ENCODE measurements around the gene IWS1. TPM values are rescaled to one million over a fixed set of nuclear protein-coding genes. Genes with fewer than 3 reads are reported as not detected.
A peak's percentile ranks its signal among the peaks of the same experiment; 100 is the strongest.

The IWS1 gene
- polyA plus RNA-seq, 2 of the 4 experiments (the other 2 are of a cell fraction) = 56.6 to 69.1 TPM

GRCh38 chr2:127490283-127490682 is 36.0 kb downstream of the IWS1 start:
- no peak for FAIRE-seq
- ChIA-PET POLR2A (no interaction called here), CTCF (interaction anchor here (0.8 to 3.1 kb wide), 2 partner anchors 11 to 165 kb away, joined by 3 to 22 read pairs; no protein-coding TSS in a partner anchor)
- H3K4me3 ChIP-seq = no peak overlapping the region
- TF ChIP-seq KDM1A (IDR thresholded peaks at IDR 0.05; ENCODE audit: low read depth) (no peak), USF2 (IDR thresholded peaks at IDR 0.05) (no peak), TFCP2L1 (CRISPR knock-in tag; IDR thresholded peaks at IDR 0.05) (no peak)
- 92% methylated on average over 4 of the region's 4 CpGs for WGBS (ENCODE audit: missing lambda C conversion rate)
- H3K4me1 ChIP-seq = no peaks in the 10 kb centered on the region
- no peak for DNase-seq (ENCODE audit: low read depth in 1 of 2, low spot score in 1 of 2)
- H3K9me3 ChIP-seq = no peaks in the 10 kb centered on the region
- H3K4me2 ChIP-seq = no peak overlapping the region
- no peak overlapping the region for H3K27ac ChIP-seq
- ATAC-seq = no peak

- CTCF ChIA-PET = interaction anchor here (0.6 to 1.0 kb wide), 2 partner anchors 162 to 218 kb away, joined by 3 read pairs; no protein-coding TSS in a partner anchor
- FAIRE-seq (no peak), ATAC-seq (no peak), DNase-seq (ENCODE audit: low read depth in 1 of 2, low spot score in 1 of 2) (no peak)
- TF ChIP-seq CEBPB (IDR thresholded peaks at IDR 0.05) (no peak), ATOH8 (CRISPR knock-in tag; IDR thresholded peaks at IDR 0.05; ENCODE audit: low read depth) (no peak), POLR2A (IDR thresholded peaks at IDR 0.05; ENCODE audit: low read length) (no peak), MYC (IDR thresholded peaks at IDR 0.05; ENCODE audit: borderline replicate concordance, low read length) (no peak), RCOR1 (IDR thresholded peaks at IDR 0.05; ENCODE audit: low read depth, low read length) (no peak), TP53 (CRISPR knock-in tag; IDR thresholded peaks at IDR 0.05) (no peak), RNF2 (IDR thresholded peaks at IDR 0.05; ENCODE audit: borderline replicate concordance, low read depth) (no peak), SMC3 (IDR thresholded peaks at IDR 0.05) (no peak), PHF8 (IDR thresholded peaks at IDR 0.05; ENCODE audit: borderline replicate concordance, low read depth) (no peak), MAFK (IDR thresholded peaks at IDR 0.05; ENCODE audit: partially characterized antibody) (no peak)
- Histone ChIP-seq H3K27ac (no peak overlapping the region), H3K4me1 (no peaks in the 10 kb centered on the region), H3K4me3 (no peak overlapping the region), H3K9me3 (no peaks in the 10 kb centered on the region), H3K4me2 (no peak overlapping the region)
- POLR2A ChIA-PET = no interaction called here
- WGBS (ENCODE audit: missing lambda C conversion rate) = 96% methylated on average over 8 of the region's 8 CpGs
Observed at GRCh38 chr2:127486247-127487058, 39.8 kb downstream of the IWS1 start.

DNA sequence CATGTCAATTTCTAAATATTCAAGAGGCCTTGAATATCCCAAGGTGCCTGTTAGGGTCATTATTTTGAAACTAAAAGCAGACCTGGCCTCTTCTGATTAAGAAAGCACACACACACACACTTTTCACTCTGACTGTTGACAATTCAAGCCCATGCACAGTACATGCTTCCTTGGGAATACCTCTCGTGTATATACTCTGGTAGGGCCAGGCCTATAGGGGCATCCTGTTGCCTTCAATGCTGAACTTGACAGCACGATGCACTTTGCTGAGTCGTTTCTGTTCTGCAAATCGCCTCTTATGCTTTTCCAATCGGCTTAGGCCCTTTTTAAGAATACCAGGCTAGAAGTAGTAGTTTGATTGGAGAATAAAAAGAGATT is 40.6 kb downstream of the IWS1 start:
- DNase-seq (ENCODE audit: low read depth in 1 of 2, low spot score in 1 of 2) (no peak), ATAC-seq (peak in 1 of 2 experiments; percentile 42; a peak in 2 of 6 replicates), FAIRE-seq (no peak)
- WGBS (ENCODE audit: missing lambda C conversion rate) = 86% methylated on average over 5 of the region's 5 CpGs
- H3K9me3 ChIP-seq = no peaks in the 10 kb centered on the region
- no peak for TF ChIP-seq HMGXB4 (CRISPR knock-in tag; IDR thresholded peaks at IDR 0.05; ENCODE audit: borderline replicate concordance)
- ChIA-PET POLR2A (no interaction called here), CTCF (interaction anchor here (1.0 kb wide), 1 partner anchor 161 kb away, joined by 3 read pairs; no protein-coding TSS in a partner anchor)
- H3K4me1 ChIP-seq = no peaks in the 10 kb centered on the region
- no peak overlapping the region for H3K4me3 ChIP-seq
- no peak overlapping the region for H3K27ac ChIP-seq
- no peak overlapping the region for H3K4me2 ChIP-seq

DNA sequence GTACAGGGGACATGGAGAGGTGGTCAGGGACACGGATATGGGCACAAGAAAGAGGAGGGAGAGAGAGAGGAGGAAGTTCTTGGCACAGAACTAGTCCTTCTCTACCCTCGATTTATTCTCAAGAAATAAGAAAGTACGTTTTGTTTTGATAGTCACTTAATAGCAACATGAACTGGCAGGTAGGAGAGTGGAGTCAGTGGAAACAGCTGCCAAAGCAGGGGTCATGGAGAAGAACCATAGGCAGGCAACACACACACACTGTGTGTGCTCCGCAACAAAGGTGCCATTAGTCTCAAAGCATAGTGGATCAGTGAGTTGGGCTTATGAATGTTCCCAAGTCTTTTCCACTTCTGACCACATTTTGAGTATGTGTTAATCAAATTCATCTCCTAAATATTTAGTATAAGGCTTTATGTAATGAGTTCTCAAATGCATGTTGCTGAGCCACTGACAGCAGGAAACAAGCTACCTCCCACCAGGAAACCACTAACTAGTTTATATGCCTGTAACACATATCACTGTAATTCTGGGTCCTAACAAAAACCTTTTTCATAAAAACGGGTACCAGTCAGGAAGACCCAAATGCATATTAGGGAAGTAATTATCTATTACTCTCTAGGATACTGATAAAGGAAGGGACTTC is 41.1 kb downstream of the IWS1 start:
- Histone ChIP-seq H3K4me2 (no peak overlapping the region), H3K4me3 (no peak overlapping the region), H3K4me1 (no peaks in the 10 kb centered on the region), H3K27ac (no peak overlapping the region), H3K9me3 (no peaks in the 10 kb centered on the region)
- CTCF ChIA-PET = no interaction called here
- no peak for DNase-seq (ENCODE audit: low read depth in 1 of 2, low spot score in 1 of 2)
- POLR2A ChIA-PET = no interaction called here
- no peak for FAIRE-seq
- 87% methylated on average over 5 of the region's 5 CpGs for WGBS (ENCODE audit: missing lambda C conversion rate)
- ATAC-seq = no peak
- no peak for TF ChIP-seq E2F6 (IDR thresholded peaks at IDR 0.05; ENCODE audit: borderline replicate concordance, low read depth)
- no peak for TF ChIP-seq ZC3H11A (IDR thresholded peaks at IDR 0.05)
- no peak for TF ChIP-seq FOSL2 (IDR thresholded peaks at IDR 0.05)
- TF ChIP-seq FOSL2 (CRISPR knock-in tag; IDR thresholded peaks at IDR 0.05) = no peak
- TF ChIP-seq ZFP36 (IDR thresholded peaks at IDR 0.05; ENCODE audit: borderline replicate concordance, partially characterized antibody) = no peak
- no peak for TF ChIP-seq RCOR1 (IDR thresholded peaks at IDR 0.05; ENCODE audit: low read depth, low read length)
- no peak for TF ChIP-seq BHLHE40 (IDR thresholded peaks at IDR 0.05; ENCODE audit: low read depth, low read length)
- no peak for TF ChIP-seq HOXA7 (CRISPR knock-in tag; IDR thresholded peaks at IDR 0.05)
- TF ChIP-seq ATOH8 (CRISPR knock-in tag; IDR thresholded peaks at IDR 0.05; ENCODE audit: low read depth) = no peak
- no peak for TF ChIP-seq ZNF302 (CRISPR knock-in tag; IDR thresholded peaks at IDR 0.05)
- TF ChIP-seq HOXB13 (CRISPR knock-in tag; IDR thresholded peaks at IDR 0.05; ENCODE audit: low read depth) = no peak
- no peak for TF ChIP-seq SMC3 (IDR thresholded peaks at IDR 0.05)
- TF ChIP-seq NPAS2 (CRISPR knock-in tag; IDR thresholded peaks at IDR 0.05; ENCODE audit: borderline replicate concordance) = no peak

Measured in A549 (cell line).